AG04450 (cell line): ENCODE measurements around the gene ITK. TPM values are rescaled to one million over a fixed set of nuclear protein-coding genes. Genes with fewer than 3 reads are reported as not detected.
"Not testable (repeated sequence)": the region's sequence is repeated elsewhere in the genome, so short reads cannot be mapped to it uniquely, and the experiment has no call there.

ENCODE experiments used
- CTCF ChIA-PET: fragments of 300-600, 350-600 bp; formaldehyde crosslinking; extraction: SDS; loops from one replicate; lab custom pipeline; 2022; ENCODE audit warnings: antibody characterized with exemption, inconsistent platforms; lab: Charles Lee
- POLR2A ChIA-PET: fragments of 350-600 bp; formaldehyde crosslinking; extraction: SDS; loops from one replicate; lab custom pipeline; 2021; ENCODE audit warnings: antibody characterized with exemption, inconsistent platforms; lab: Yijun Ruan, JAX
- DNase-seq: peaks from one replicate; pipeline ENCODE4 v3.0.0-alpha.2; 2011; ENCODE audit warnings: low read depth, low spot score
- H3K27ac ChIP-seq: one replicate; pipeline ENCODE4 v1.5.1; 2012; ENCODE audit warnings: low read depth, low read length, control low read depth
- H3K27me3 ChIP-seq: one replicate; pipeline ENCODE4 v1.6.0; 2012; ENCODE audit warnings: low read length; ENCODE audit not compliant: control insufficient read depth, insufficient read depth
- H3K4me3 ChIP-seq: 2 replicates; pipeline ENCODE4 v1.5.1; 2011; ENCODE audit warnings: mild to moderate bottlenecking, low read depth, low read length, control low read depth
- H3K9me3 ChIP-seq: 2 replicates; pipeline ENCODE4 v1.5.1; 2012; ENCODE audit warnings: low read length; ENCODE audit not compliant: control insufficient read depth, insufficient read depth
- polyA plus RNA-seq: library from polyadenylated mRNA; depleted of rRNA; stranded (reverse); fragments of >200 nt; gene quantifications from 2 replicates; pipeline ENCODE4 v1.2.3, GENCODE V29; 2011
- TF ChIP-seq, protein P1 (sequence below): IDR thresholded peaks from 2 replicates; pipeline ENCODE4 v1.5.1; 2011; ENCODE audit warnings: low read depth, low read length, control low read depth, inconsistent platforms

ITK gene
- polyA plus RNA-seq, 1 experiment = not detected

DNA sequence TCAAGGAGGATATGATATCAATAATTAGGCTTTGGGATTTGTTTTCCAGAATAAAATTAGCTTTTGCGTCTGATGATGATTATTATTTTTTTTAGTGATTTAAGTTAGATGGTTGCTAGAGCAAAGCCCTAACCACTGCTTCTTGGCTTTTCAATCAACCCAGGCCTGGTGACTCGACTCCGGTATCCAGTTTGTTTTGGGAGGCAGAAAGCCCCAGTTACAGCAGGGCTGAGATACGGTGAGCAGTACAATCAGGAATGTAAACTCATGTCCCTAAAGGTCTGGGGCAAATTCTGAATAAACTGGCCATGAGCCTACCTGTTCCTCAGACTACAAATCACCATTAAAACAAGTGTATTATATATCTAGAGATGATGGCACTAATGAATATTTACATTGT is 60.8 kb downstream of the ITK start:
- no peak overlapping the region for H3K4me3 ChIP-seq
- DNase-seq = no peak
- H3K27ac ChIP-seq = no peak overlapping the region
- TF ChIP-seq, protein P1, sequence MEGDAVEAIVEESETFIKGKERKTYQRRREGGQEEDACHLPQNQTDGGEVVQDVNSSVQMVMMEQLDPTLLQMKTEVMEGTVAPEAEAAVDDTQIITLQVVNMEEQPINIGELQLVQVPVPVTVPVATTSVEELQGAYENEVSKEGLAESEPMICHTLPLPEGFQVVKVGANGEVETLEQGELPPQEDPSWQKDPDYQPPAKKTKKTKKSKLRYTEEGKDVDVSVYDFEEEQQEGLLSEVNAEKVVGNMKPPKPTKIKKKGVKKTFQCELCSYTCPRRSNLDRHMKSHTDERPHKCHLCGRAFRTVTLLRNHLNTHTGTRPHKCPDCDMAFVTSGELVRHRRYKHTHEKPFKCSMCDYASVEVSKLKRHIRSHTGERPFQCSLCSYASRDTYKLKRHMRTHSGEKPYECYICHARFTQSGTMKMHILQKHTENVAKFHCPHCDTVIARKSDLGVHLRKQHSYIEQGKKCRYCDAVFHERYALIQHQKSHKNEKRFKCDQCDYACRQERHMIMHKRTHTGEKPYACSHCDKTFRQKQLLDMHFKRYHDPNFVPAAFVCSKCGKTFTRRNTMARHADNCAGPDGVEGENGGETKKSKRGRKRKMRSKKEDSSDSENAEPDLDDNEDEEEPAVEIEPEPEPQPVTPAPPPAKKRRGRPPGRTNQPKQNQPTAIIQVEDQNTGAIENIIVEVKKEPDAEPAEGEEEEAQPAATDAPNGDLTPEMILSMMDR = no peak
- no peaks in the 10 kb centered on the region for H3K9me3 ChIP-seq
- POLR2A ChIA-PET = no interaction called here
- peaks cover 4% of the 10 kb centered on the region for H3K27me3 ChIP-seq
- CTCF ChIA-PET = no interaction called here

DNA sequence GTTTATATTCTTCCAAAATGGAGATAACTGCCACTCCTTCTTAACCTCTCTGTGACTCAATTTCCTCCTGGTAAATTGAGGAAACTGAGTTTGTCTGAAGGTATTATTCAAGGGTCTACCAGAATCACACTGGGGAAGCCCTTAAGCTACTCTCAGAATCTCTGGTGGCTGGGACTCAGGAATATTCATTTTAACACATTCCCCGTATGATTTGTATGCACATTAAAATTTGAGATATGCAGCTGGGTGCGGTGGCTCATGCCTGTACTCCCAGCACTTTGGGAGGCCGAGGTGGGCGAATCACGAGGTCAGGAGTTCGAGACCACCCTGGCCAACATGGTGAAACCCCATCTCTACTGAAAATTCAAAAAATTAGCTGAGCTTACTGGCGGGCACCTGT is 64.1 kb downstream of the ITK start:
- POLR2A ChIA-PET = interaction anchor here (0.6 kb wide), 1 partner anchor 9 kb away, joined by 3 read pairs; no protein-coding TSS in a partner anchor
- H3K27me3 ChIP-seq, DNase-seq, H3K27ac ChIP-seq, H3K9me3 ChIP-seq, H3K4me3 ChIP-seq, CTCF ChIA-PET: not testable (repeated sequence)

DNA sequence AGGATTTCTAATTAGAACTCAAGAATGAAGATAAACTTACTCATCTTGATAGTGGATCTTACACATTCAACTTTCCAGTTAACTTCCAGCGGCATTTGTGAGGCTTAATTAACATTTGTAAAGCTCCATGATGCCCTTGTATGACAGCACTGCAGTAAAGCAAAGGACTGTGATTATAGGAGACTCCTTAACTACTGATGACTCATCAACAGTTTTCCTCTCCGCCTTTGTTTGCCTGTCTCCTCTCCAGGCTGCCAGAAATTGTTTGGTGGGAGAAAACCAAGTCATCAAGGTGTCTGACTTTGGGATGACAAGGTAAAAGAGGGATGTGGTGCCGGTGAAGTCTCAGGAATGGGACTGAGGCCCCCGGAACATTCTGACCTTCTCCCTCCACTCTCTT is 64.8 kb downstream of the ITK start:
- Histone ChIP-seq H3K27me3 (no peaks in the 10 kb centered on the region), H3K9me3 (no peaks in the 10 kb centered on the region), H3K4me3 (no peak overlapping the region), H3K27ac (no peak overlapping the region)
- POLR2A ChIA-PET = interaction anchor here (0.6 kb wide), 1 partner anchor 10 kb away, joined by 3 read pairs; no protein-coding TSS in a partner anchor
- CTCF ChIA-PET = no interaction called here
- TF ChIP-seq, protein P1 = no peak
- no peak for DNase-seq

DNA sequence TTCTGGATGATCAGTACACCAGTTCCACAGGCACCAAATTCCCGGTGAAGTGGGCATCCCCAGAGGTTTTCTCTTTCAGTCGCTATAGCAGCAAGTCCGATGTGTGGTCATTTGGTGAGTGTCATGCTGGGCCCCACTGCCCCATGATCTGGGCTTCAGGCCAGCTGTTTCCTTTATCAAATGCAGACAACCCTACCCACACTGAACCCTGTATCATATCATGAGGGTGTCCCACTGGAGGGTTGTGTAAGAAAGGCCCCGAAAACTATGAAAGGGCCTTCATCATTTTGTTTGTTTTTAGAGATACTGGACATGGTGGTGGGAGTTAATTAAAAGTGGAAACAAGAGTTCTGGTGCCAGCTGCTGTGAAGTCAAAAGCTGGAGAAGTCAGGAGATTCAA is 65.2 kb downstream of the ITK start:
- Histone ChIP-seq H3K9me3 (no peaks in the 10 kb centered on the region), H3K4me3 (no peak overlapping the region), H3K27me3 (no peaks in the 10 kb centered on the region), H3K27ac (no peak overlapping the region)
- DNase-seq = no peak
- TF ChIP-seq, protein P1 = no peak
- ChIA-PET POLR2A (no interaction called here), CTCF (no interaction called here)

DNA sequence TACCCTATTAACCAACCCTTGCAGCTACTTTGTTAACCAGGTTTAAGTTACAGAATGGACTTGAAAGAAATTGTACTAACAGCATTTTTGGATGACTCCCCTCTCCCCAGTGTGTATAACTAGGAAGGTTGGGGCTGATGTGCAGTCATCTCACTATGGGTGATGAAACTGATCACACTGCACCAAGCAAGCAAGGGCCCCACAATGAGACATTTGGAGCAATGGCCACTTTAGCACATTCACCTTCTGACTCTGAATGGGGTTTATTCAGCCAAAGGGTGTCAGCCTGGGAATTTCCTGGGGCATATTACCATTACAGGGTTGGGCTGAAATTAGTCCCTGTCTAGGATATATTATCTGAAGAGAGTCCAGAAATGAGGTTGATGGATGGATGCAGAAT is 66.6 kb downstream of the ITK start:
- H3K4me3 ChIP-seq = no peak overlapping the region
- no peaks in the 10 kb centered on the region for H3K27me3 ChIP-seq
- no peaks in the 10 kb centered on the region for H3K9me3 ChIP-seq
- DNase-seq = no peak
- ChIA-PET POLR2A (no interaction called here), CTCF (no interaction called here)
- no peak overlapping the region for H3K27ac ChIP-seq
- TF ChIP-seq, protein P1 = no peak
